ENCODE measurements around the gene CLNS1A. TPM values are rescaled to one million over a fixed set of nuclear protein-coding genes. Genes with fewer than 3 reads are reported as not detected.
"Not testable (repeated sequence)": the region's sequence is repeated elsewhere in the genome, so short reads cannot be mapped to it uniquely, and the experiment has no call there.

CLNS1A gene
- total and polyA plus RNA-seq, 2 experiments from 2014 or later: 77.3 to 137 TPM

DNA sequence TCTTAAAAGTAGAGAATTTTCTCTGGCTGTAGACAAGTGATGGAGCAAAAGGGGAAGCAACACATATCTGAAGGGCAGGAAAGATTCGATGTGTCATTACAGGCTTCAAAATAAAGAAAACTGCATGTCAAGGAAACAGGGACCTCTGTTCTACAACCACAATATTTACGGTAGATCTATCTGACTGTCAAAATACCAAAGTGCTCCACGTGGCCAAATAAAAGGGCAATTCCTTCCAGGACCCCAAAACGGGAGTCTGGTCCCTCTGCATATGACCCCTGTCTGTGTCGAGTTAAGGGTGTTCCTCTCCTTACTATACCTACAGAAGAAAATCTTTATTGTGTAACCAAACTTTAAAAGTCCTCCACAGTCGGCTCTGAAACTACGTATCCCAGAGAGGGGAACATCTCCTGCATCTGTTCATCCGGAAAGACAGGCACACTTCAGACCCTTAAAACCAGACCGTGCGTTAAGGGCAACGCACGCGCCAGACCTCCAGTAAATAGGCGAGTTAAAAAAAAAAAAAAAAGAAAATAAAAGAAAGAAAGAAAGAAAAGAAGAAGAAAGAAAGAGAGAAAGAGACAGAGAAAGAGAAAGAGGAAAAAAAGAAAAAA, 756 bp downstream of the CLNS1A start:
- DNase-seq (ENCODE audit: low spot score): no peak
- Histone ChIP-seq H4K20me1 (ENCODE audit: insufficient read depth, poor library complexity, severe bottlenecking) (no peaks in the 10 kb centered on the region), H2AFZ (peak overlapping the region; percentile 95), H3K27me3 (no peaks in the 10 kb centered on the region), H3K9me2 (replicated peaks; ENCODE audit: insufficient read depth) (no peaks in the 10 kb centered on the region), H3K27ac (peak overlapping the region; percentile 90), H3K36me3 (replicated peaks; ENCODE audit: insufficient read depth, low read depth) (no peaks in the 10 kb centered on the region), H3K4me3 (peak overlapping the region; percentile 96), H3K79me2 (peaks cover 56% of the 10 kb centered on the region), H3K4me2 (peak overlapping the region; percentile 93), H3K9me3 (ENCODE audit: low read depth) (no peaks in the 10 kb centered on the region), H3K4me1 (ENCODE audit: insufficient read depth) (no peaks in the 10 kb centered on the region)
- no peak for TF ChIP-seq EZH2 (IDR thresholded peaks at IDR 0.05; ENCODE audit: borderline replicate concordance)
- no peak for TF ChIP-seq CTCF (IDR thresholded peaks at IDR 0.05; ENCODE audit: poor library complexity)
- no peak for TF ChIP-seq EZH2phosphoT487 (IDR thresholded peaks at IDR 0.05; ENCODE audit: low read depth, severe bottlenecking, unreplicated experiment)
- 10% methylated on average over 14 of the region's 14 CpGs for WGBS (ENCODE audit: low lambda C conversion rate, missing lambda C conversion rate)

- not testable (repeated sequence) for H3K9me2 ChIP-seq (replicated peaks; ENCODE audit: insufficient read depth); H3K36me3 ChIP-seq (replicated peaks; ENCODE audit: insufficient read depth, low read depth); H3K4me2 ChIP-seq; H3K27me3 ChIP-seq; H3K4me3 ChIP-seq; H4K20me1 ChIP-seq (ENCODE audit: insufficient read depth, poor library complexity, severe bottlenecking); H3K9me3 ChIP-seq (ENCODE audit: low read depth); H2AFZ ChIP-seq; DNase-seq (ENCODE audit: low spot score); H3K27ac ChIP-seq; H3K4me1 ChIP-seq (ENCODE audit: insufficient read depth)
- peaks cover 84% of the 10 kb centered on the region for H3K79me2 ChIP-seq
- 90% methylated on average over 5 of the region's 5 CpGs for WGBS (ENCODE audit: low lambda C conversion rate, missing lambda C conversion rate)
These were observed 3.7 kb downstream of the CLNS1A start for GRCh38 chr11:77633926-77634325.

- Histone ChIP-seq H3K36me3 (replicated peaks; ENCODE audit: insufficient read depth, low read depth) (peaks cover 4% of the 10 kb centered on the region), H4K20me1 (ENCODE audit: insufficient read depth, poor library complexity, severe bottlenecking) (no peaks in the 10 kb centered on the region), H2AFZ (no peak overlapping the region), H3K4me1 (ENCODE audit: insufficient read depth) (no peaks in the 10 kb centered on the region), H3K9me3 (ENCODE audit: low read depth) (no peaks in the 10 kb centered on the region), H3K9me2 (replicated peaks; ENCODE audit: insufficient read depth) (no peaks in the 10 kb centered on the region), H3K4me3 (no peak overlapping the region), H3K27me3 (no peaks in the 10 kb centered on the region), H3K27ac (no peak overlapping the region), H3K79me2 (peaks cover 77% of the 10 kb centered on the region), H3K4me2 (no peak overlapping the region)
- WGBS (ENCODE audit: low lambda C conversion rate, missing lambda C conversion rate): 79% methylated on average over 4 of the region's 4 CpGs
- no peak for TF ChIP-seq CTCF (IDR thresholded peaks at IDR 0.05; ENCODE audit: poor library complexity)
- TF ChIP-seq EZH2phosphoT487 (IDR thresholded peaks at IDR 0.05; ENCODE audit: low read depth, severe bottlenecking, unreplicated experiment): no peak
- no peak for TF ChIP-seq EZH2 (IDR thresholded peaks at IDR 0.05; ENCODE audit: borderline replicate concordance)
- no peak for DNase-seq (ENCODE audit: low spot score)
These were observed 7.4 kb downstream of the CLNS1A start for GRCh38 chr11:77630157-77630710.

DNA sequence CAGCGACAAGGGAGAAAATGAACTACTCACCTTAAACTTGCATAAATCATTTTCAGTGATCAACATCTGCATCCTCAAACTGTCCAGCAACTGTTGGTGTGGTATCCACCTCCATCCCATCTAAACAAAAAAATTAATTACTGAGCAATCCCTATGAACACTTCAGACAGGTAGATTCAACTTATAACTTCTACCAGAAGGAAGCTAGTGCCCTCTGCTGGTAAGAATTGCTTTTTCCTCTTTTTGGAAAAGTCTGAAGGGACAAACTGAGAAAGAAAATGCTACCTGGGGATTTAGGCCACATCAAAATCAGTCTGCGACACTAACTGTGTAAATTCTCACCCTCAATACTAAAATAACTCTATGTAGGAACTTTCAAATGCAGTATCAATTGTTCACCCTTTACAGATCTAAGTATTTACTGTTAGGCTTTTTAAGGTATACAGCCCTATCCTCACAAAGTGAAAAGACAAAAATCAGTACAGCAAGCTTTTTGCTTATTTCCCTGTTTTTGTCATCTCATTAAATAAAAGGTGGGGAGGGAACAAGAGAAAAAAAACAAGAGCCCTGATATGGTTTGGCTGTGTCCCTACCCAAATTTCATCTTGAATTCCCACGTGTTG, 17.9 kb downstream of the CLNS1A start:
- Histone ChIP-seq H3K4me3 (no peak overlapping the region), H3K79me2 (no peaks in the 10 kb centered on the region), H3K36me3 (replicated peaks; ENCODE audit: insufficient read depth, low read depth) (peaks cover 7% of the 10 kb centered on the region), H3K27me3 (no peaks in the 10 kb centered on the region), H3K27ac (no peak overlapping the region), H3K4me1 (ENCODE audit: insufficient read depth) (no peaks in the 10 kb centered on the region), H2AFZ (no peak overlapping the region), H4K20me1 (ENCODE audit: insufficient read depth, poor library complexity, severe bottlenecking) (no peaks in the 10 kb centered on the region), H3K9me3 (ENCODE audit: low read depth) (no peaks in the 10 kb centered on the region), H3K9me2 (replicated peaks; ENCODE audit: insufficient read depth) (no peaks in the 10 kb centered on the region), H3K4me2 (no peak overlapping the region)
- DNase-seq (ENCODE audit: low spot score): peak; percentile 79
- 94% methylated on average over 3 of the region's 3 CpGs for WGBS (ENCODE audit: low lambda C conversion rate, missing lambda C conversion rate)
- TF ChIP-seq CTCF (IDR thresholded peaks at IDR 0.05; ENCODE audit: poor library complexity) (peak; percentile 73), EZH2 (IDR thresholded peaks at IDR 0.05; ENCODE audit: borderline replicate concordance) (no peak)
